ENCODE measurements around the gene ULK3. TPM values are rescaled to one million over a fixed set of nuclear protein-coding genes. Genes with fewer than 3 reads are reported as not detected.

ULK3 gene
- total RNA-seq, 1 donor from 2014 or later, result 52.1 TPM

GRCh38 chr15:74827614-74828013 is 15.3 kb downstream of the ULK3 start:
- ChIA-PET POLR2A (interaction anchor here (0.8 kb wide), 1 partner anchor 46 kb away, joined by 3 read pairs; the partner anchor contains the start of gene CSK), CTCF (interaction anchor here (0.6 to 1.9 kb wide), 4 partner anchors 10 to 74 kb away, joined by 3 to 6 read pairs (median 4); no protein-coding TSS in a partner anchor)
- H3K27me3 Mint-ChIP-seq, result peaks cover 21% of the 10 kb centered on the region
- H3K4me3 Mint-ChIP-seq, result no peak overlapping the region
- peaks cover under 1% of the 10 kb centered on the region for H3K4me1 Mint-ChIP-seq
- ATAC-seq (ENCODE audit: low read depth) (no peak), DNase-seq (no peak)
- no peak overlapping the region for H3K27ac Mint-ChIP-seq
- TF ChIP-seq CTCF (IDR thresholded peaks at IDR 0.05), result no peak
- intact Hi-C loops (cut with micrococcal nuclease), result loop anchor here (2.0 kb wide), 1 partner anchor 15 kb away; the partner anchor contains the start of gene ULK3
- no peaks in the 10 kb centered on the region for H3K9me3 Mint-ChIP-seq
- no peaks in the 10 kb centered on the region for H3K36me3 Mint-ChIP-seq (ENCODE audit: low read depth)

- Mint-ChIP-seq H3K4me1 (peaks cover 8% of the 10 kb centered on the region), H3K36me3 (ENCODE audit: low read depth) (no peaks in the 10 kb centered on the region), H3K4me3 (no peak overlapping the region), H3K27me3 (peaks cover 21% of the 10 kb centered on the region), H3K27ac (no peak overlapping the region), H3K9me3 (no peaks in the 10 kb centered on the region)
- DNase-seq (no peak), ATAC-seq (ENCODE audit: low read depth) (no peak)
- POLR2A ChIA-PET, result interaction anchor here (0.9 kb wide), 1 partner anchor 12 kb away, joined by 3 read pairs; no protein-coding TSS in a partner anchor
- CTCF ChIA-PET, result interaction anchor here (0.6 to 1.9 kb wide), 4 partner anchors 11 to 74 kb away, joined by 3 to 6 read pairs (median 4); no protein-coding TSS in a partner anchor
- TF ChIP-seq CTCF (IDR thresholded peaks at IDR 0.05), result no peak
- intact Hi-C loops (cut with micrococcal nuclease), result loop anchor here (1.0 to 2.0 kb wide), 2 partner anchors 16 to 168 kb away; partner anchors contain the start of genes SCAMP5 and ULK3
These were observed 16.0 kb downstream of the ULK3 start for GRCh38 chr15:74826921-74827320.

GRCh38 chr15:74826364-74826819 is 16.6 kb downstream of the ULK3 start, which contains the start of gene CPLX3:
Gene CPLX3 (plus strand): TSS chr15:74826627. CDS start chr15:74826704, 77 bp downstream.
- Mint-ChIP-seq H3K4me1 (peaks cover 13% of the 10 kb centered on the region), H3K36me3 (ENCODE audit: low read depth) (no peaks in the 10 kb centered on the region)

GRCh38 chr15:74825866-74826265 is 17.1 kb downstream of the ULK3 start:
- intact Hi-C loops (cut with micrococcal nuclease), result loop anchor here (1.0 to 2.0 kb wide), 2 partner anchors 17 to 169 kb away; partner anchors contain the start of genes SCAMP5 and ULK3
- ChIA-PET POLR2A (interaction anchor here (0.5 to 0.9 kb wide), 2 partner anchors 38 to 113 kb away, joined by 3 read pairs; no protein-coding TSS in a partner anchor), CTCF (interaction anchor here (1.9 kb wide), 1 partner anchor 75 kb away, joined by 6 read pairs; no protein-coding TSS in a partner anchor)
- no peak for ATAC-seq (ENCODE audit: low read depth)
- peaks cover 21% of the 10 kb centered on the region for H3K27me3 Mint-ChIP-seq
- peaks cover 18% of the 10 kb centered on the region for H3K4me1 Mint-ChIP-seq
- H3K9me3 Mint-ChIP-seq, result no peaks in the 10 kb centered on the region
- H3K36me3 Mint-ChIP-seq (ENCODE audit: low read depth), result no peaks in the 10 kb centered on the region
- DNase-seq, result no peak
- H3K27ac Mint-ChIP-seq, result no peak overlapping the region
- TF ChIP-seq CTCF (IDR thresholded peaks at IDR 0.05), result no peak
- no peak overlapping the region for H3K4me3 Mint-ChIP-seq

More at GRCh38 chr15:74826364-74826819, 16.6 kb downstream of the ULK3 start, which contains the start of gene CPLX3:
- intact Hi-C loops (cut with micrococcal nuclease), result loop anchor here (1.0 to 2.0 kb wide), 2 partner anchors 16 to 169 kb away; partner anchors contain the start of genes SCAMP5 and ULK3
- no peaks in the 10 kb centered on the region for H3K9me3 Mint-ChIP-seq
- DNase-seq, result peak; percentile 43
- no peak within 1 kb of the TSS for H3K4me3 Mint-ChIP-seq
- peaks cover 21% of the 10 kb centered on the region for H3K27me3 Mint-ChIP-seq
- peak; percentile 49 for ATAC-seq (ENCODE audit: low read depth)
- H3K27ac Mint-ChIP-seq, result no peak within 1 kb of the TSS
- TF ChIP-seq CTCF (IDR thresholded peaks at IDR 0.05), result no peak
- POLR2A ChIA-PET, result interaction anchor here (0.5 to 0.9 kb wide), 2 partner anchors 12 to 113 kb away, joined by 3 read pairs; no protein-coding TSS in a partner anchor
- CTCF ChIA-PET, result interaction anchor here (1.9 kb wide), 1 partner anchor 75 kb away, joined by 6 read pairs; no protein-coding TSS in a partner anchor

- peaks cover 21% of the 10 kb centered on the region for H3K27me3 Mint-ChIP-seq
- no peak for TF ChIP-seq CTCF (IDR thresholded peaks at IDR 0.05)
- H3K27ac Mint-ChIP-seq, result no peak overlapping the region
- H3K4me1 Mint-ChIP-seq, result peaks cover 27% of the 10 kb centered on the region
- ChIA-PET POLR2A (interaction anchor here (0.9 kb wide), 1 partner anchor 37 kb away, joined by 3 read pairs; no protein-coding TSS in a partner anchor), CTCF (no interaction called here)
- intact Hi-C loops (cut with micrococcal nuclease), result no loop called here
- H3K4me3 Mint-ChIP-seq, result no peak overlapping the region
- H3K9me3 Mint-ChIP-seq, result no peaks in the 10 kb centered on the region
- no peak for DNase-seq
- no peaks in the 10 kb centered on the region for H3K36me3 Mint-ChIP-seq (ENCODE audit: low read depth)
- no peak for ATAC-seq (ENCODE audit: low read depth)
These were observed 18.0 kb downstream of the ULK3 start for GRCh38 chr15:74824976-74825375.

All from activated B cell treated with CpG ODN at 0.5 μM for 24 hours (primary cell).